ENCODE measurements around the gene SH3TC1. TPM values are rescaled to one million over a fixed set of nuclear protein-coding genes. Genes with fewer than 3 reads are reported as not detected.

Gene SH3TC1
- polyA plus RNA-seq, 3 donors = 23.0 to 32.5 (median 32.2) TPM

DNA sequence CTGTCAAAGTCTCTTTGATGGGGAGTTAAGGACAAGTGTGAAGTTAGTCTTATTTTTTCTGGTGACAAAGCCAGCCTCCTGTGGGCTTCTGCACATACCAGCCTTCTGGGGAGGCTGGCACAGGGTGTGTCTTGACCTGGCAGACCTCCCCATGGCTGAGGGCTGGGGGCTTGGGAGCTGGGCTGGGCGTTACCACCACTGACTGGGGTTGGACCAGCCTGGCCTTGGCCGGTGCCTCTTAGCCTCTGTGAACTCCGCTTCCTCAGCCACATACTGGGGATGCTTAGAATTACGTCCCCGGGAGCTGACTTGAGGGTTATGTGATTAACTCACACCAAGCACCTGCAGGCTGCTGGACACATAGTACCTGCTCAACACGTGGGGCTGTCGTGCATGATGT, 14.0 kb downstream of the SH3TC1 start:
- DNase-seq = no peak

DNA sequence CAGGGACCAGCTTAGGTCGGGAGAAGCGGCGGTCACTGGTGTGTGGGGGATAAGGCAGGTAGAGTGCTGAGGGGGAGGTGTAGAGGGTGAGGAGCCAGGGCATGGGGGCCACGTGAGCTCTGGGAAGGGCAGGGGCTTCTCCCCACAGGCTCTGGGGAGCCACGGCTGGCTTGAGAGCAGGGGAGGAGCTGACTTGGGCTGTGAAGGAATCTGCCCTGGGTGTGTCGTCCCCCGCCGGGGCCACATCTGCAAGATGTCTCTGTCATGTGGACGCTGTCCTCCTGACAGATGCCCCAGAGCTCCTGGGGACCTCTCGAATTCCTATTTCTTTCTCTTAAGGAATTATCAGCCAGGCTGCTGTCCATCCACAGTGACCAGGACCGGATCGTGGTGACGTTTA, 15.0 kb downstream of the SH3TC1 start:
- DNase-seq = no peak

- peak; percentile 75 for DNase-seq
These were observed 15.9 kb downstream of the SH3TC1 start for GRCh38 chr4:8215001-8215427.

- DNase-seq = no peak
These were observed 16.8 kb downstream of the SH3TC1 start for GRCh38 chr4:8215641-8216442.

GRCh38 chr4:8216443-8217245, 17.6 kb downstream of the SH3TC1 start:
- no peak for DNase-seq

DNA sequence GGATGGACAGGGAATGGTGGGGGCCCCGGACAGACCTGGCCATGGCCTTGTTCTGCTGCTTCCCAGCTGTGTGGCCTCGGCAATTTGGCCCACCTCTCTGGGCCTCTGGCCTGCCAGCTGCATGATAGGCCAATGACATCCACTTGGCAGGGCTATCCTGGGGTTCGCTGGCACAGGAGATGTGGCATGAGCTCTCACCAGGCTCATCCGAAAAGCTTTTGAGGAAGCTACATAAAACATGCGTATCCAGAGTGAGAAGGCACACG, 18.1 kb downstream of the SH3TC1 start:
- DNase-seq = no peak

DNA sequence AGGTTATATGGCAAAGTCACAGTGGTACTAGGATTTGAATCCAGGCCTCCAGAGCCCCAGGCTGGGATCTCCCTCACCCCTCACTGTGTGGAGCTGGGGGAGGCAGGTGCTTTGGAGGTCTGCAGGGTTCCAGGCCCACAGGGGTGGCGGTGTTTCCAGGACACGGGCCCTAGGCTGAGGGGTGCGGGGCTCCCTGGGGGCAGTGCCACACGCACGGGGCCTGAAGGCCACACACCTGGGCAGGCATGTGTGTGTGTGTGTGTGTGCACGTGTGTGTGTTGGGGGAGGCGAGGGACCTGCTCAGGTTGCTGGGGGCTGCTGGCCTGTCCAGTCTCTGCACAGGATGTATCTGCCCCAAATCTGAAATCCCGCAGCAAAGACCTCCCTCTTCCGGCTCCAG, 18.8 kb downstream of the SH3TC1 start:
- DNase-seq = no peak

GRCh38 chr4:8218371-8219031, 19.4 kb downstream of the SH3TC1 start:
- DNase-seq = no peak

DNA sequence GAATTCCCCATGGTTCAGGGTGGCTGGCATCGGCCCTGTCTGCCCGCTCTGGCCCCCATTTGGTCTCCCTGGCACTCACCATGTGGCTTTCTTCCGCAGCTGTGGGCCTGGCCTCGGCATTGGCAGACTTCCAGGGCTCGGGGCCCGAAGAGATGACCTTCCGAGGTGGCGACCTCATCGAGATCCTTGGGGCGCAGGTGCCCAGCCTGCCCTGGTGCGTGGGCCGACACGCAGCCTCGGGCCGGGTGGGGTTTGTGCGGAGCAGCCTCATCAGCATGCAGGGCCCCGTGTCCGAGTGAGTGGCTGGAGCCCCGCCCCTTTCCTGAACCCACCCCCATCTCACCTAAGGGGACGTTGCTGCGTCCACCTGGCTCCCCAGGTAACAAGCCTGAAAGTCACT, 20.1 kb downstream of the SH3TC1 start:
- no peak for DNase-seq

- no peak for DNase-seq
These were observed 21.8 kb downstream of the SH3TC1 start for GRCh38 chr4:8220661-8221450.

DNA sequence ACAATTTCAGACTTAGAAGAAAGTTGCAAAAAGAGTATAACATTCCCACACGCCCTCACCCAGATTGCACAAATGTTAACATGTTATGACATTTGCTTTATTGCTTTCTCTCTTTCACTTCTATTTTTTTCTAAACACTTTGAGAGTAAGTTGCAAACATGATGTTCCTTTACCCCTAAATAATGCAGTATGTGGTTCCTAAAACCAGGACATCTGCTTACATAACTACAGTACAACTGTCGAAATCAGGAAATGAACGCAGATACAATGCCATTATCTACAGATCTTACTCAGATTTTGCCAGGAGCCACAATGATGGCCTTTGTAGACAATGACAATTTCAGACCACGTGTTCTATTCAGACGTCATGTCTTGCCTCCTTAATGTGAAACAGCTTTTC, 22.4 kb downstream of the SH3TC1 start:
- no peak for DNase-seq

DNA sequence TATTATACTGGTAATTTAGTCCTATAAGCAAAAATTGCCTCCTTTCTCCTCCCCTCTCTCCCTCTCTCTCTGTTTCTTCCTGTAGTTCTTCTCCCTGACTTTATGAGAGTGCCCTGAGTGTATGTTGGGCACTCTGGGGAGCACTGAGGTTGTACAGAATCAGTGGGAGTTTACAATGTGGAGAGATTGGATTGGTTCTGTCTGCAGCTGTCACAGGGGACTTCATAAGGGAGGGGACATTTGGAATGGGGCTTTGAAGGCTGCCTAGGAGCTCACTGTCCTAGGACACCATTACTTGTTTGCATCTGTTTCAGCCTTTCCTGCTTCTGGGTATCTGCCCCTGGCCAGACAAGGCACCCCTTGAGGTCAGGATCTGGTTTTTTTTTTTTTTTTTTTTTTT, 22.9 kb downstream of the SH3TC1 start:
- DNase-seq = no peak

GRCh38 chr4:8222609-8223388, 23.7 kb downstream of the SH3TC1 start:
- DNase-seq = no peak

DNA sequence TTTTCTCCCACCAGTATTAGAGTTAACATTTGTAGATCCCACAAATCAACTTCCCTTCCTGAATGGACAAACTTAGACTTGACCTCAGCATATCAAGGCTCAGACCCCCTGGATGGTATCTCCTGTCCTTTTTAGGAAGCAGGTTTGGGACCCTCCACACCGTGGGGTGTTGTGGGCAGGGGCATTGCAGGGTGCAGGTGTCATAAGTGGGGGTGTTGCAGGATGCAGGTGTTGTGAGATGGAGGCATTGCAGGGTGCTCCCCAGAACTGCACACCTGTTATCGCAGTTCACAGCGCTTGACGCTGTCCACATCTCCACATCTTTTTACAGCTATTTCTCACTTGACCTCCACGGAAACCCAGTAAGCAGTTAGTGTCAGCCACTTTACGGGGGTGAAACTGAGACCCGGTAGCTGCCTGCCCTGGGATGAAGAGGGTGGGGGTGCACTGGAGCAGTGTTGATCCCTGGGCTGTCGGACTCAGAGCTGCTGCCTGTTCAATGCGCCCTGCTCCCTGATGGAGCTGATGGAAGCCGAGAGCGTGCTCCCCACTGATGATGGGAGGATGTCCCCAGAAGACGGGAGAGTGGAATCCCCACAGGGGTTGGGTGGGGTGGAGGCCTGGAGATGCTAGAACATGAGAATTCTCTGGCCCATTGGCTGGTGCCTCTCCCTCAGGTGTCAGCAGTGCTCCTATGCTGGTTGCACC, 25.3 kb downstream of the SH3TC1 start:
- DNase-seq = no peak

- DNase-seq = no peak
These were observed 26.0 kb downstream of the SH3TC1 start for GRCh38 chr4:8224975-8225625.

DNA sequence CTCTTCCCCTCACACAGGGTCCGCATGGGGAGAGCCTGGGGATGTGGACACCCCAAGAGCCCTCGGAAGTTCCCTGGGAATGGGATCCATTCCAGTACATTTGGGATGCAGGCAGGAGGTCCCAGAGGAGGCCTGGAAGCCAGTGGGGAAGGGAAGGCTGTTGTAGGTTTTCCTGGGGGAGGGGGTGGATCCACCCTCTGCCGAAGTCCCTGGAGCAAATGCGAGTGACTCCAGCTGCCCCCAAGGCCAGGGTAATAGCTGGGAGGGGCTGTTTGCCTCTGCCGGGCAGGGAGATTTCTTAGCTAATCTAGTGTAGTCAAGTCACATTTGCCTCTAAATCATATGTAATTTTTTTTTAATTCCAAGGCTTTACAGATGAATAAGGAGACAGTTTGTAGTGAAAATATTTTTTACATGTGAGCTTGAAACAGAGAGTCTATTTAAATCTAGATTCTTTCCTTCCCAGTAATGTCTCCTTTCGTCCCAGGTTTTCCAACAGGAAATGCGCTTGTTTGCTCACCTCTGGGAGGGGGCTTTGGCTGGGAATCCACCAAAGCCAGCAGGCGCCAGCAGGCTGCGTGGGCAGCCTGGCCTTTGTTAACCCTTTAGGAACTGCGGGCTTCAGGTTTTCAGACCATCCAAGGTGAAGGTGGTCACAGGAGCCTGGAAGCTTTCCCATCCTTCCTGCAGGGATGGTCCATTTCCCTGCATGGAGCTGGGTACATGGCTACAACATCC, 26.8 kb downstream of the SH3TC1 start:
- DNase-seq = no peak

DNA sequence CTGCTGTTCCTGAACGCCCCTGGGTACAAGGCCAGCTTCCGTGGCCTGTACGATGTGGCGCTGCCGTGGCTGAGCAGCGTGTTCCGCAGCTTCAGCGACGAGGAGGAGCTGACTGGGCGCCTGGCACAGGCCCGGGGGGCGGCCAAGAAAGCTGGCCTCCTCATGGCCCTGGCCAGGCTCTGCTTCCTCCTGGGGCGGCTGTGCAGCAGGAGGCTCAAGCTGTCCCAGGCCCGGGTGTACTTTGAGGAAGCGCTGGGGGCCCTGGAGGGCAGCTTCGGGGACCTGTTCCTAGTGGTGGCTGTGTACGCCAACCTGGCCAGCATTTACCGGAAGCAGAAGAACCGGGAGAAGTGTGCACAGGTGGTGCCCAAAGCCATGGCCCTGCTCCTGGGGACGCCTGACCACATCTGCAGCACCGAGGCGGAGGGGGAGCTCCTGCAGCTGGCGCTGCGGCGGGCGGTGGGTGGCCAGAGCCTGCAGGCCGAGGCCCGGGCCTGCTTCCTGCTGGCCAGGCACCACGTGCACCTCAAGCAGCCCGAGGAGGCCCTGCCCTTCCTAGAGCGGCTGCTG, 28.2 kb downstream of the SH3TC1 start:
- no peak for DNase-seq

- no peak for DNase-seq
These were observed 28.8 kb downstream of the SH3TC1 start for GRCh38 chr4:8227771-8228318.

All from renal pelvis (tissue), 4 donors.